Naive thymus-derived CD4-positive, alpha-beta T cell (primary cell): Measurements from ENCODE around the gene STX11. TPM values are rescaled to one million over a fixed set of nuclear protein-coding genes. Genes with fewer than 3 reads are reported as not detected.
"Not testable (repeated sequence)": the region's sequence is repeated elsewhere in the genome, so short reads cannot be mapped to it uniquely, and the experiment has no call there.

Experiments
- ATAC-seq: fragments of 150-1000 bp; cut with Tn5 transposase; 2 replicates; pipeline ENCODE4 v1.10.0; 2021; ENCODE audit warnings: mild to moderate bottlenecking, moderate library complexity
- CTCF ChIA-PET: fragments of 350-600 bp; sonication (Branson Sonifier 250); formaldehyde crosslinking; loops from one replicate; lab custom pipeline; 2021; ENCODE audit warnings: antibody characterized with exemption; lab: Charles Lee
- POLR2A ChIA-PET: fragments of 350-600 bp; sonication (Branson Sonifier 250); formaldehyde crosslinking; loops from one replicate; lab custom pipeline; 2021; ENCODE audit warnings: antibody characterized with exemption, inconsistent platforms; lab: Charles Lee
- DNase-seq, 9 donors: peaks; one replicate each; pipeline versions ENCODE4 v3.0.0 to v3.0.0-alpha.2; 2020 to 2022; ENCODE audit warnings: mixed read lengths in 1 of 9
- H3K27ac ChIP-seq: one replicate; pipeline ENCODE4 v1.7.0; 2013; ENCODE audit warnings: mild to moderate bottlenecking, low read depth, low read length, moderate library complexity
- H3K27me3 ChIP-seq, 2 donors: one replicate each; pipeline ENCODE4 v1.7.0; 2013; ENCODE audit warnings: low read length in 2 of 2, mild to moderate bottlenecking in 2 of 2, moderate library complexity in 2 of 2; ENCODE audit not compliant: control insufficient read depth in 2 of 2, insufficient read depth in 2 of 2
- H3K36me3 ChIP-seq, 3 experiments: 1 replicate in 2 of 3; 2 replicates in 1 of 3; pipeline ENCODE4 v1.7.0; 2013; ENCODE audit warnings: low read length in 3 of 3, mild to moderate bottlenecking in 3 of 3, moderate library complexity in 1 of 3; ENCODE audit not compliant: insufficient read depth in 3 of 3, control insufficient read depth in 2 of 3
- H3K4me1 ChIP-seq, 2 donors: one replicate each; pipeline ENCODE4 v1.7.0; 2013; ENCODE audit warnings: low read length in 2 of 2, mild to moderate bottlenecking in 2 of 2, moderate library complexity in 1 of 2; ENCODE audit not compliant: control insufficient read depth in 2 of 2, insufficient read depth in 2 of 2
- H3K4me3 ChIP-seq: 2 replicates; pipeline ENCODE4 v1.7.0; 2013; ENCODE audit warnings: mild to moderate bottlenecking, low read length
- H3K9me3 ChIP-seq, 3 experiments: 1 replicate in 2 of 3; 2 replicates in 1 of 3; pipeline ENCODE4 v1.7.0; 2013; ENCODE audit warnings: low read length in 3 of 3; ENCODE audit not compliant: control insufficient read depth in 2 of 3
- H3K27ac Mint-ChIP-seq, 9 donors: one replicate each; pipeline ENCODE4 v1.8.0; 2020 to 2022; ENCODE audit warnings: mixed read lengths in 9 of 9, mild to moderate bottlenecking in 8 of 9, moderate library complexity in 5 of 9, inconsistent platforms in 2 of 9
- H3K27me3 Mint-ChIP-seq, 5 donors: one replicate each; pipeline ENCODE4 v1.8.0; 2021 to 2022; ENCODE audit warnings: mixed read lengths in 5 of 5, mild to moderate bottlenecking in 1 of 5
- H3K36me3 Mint-ChIP-seq, 5 donors: one replicate each; pipeline ENCODE4 v1.8.0; 2020 to 2022; ENCODE audit warnings: mixed read lengths in 5 of 5, mild to moderate bottlenecking in 3 of 5, inconsistent platforms in 1 of 5
- H3K4me1 Mint-ChIP-seq, 7 donors: one replicate each; pipeline ENCODE4 v1.8.0; 2020 to 2022; ENCODE audit warnings: mixed read lengths in 7 of 7, mild to moderate bottlenecking in 3 of 7, inconsistent platforms in 1 of 7
- H3K4me3 Mint-ChIP-seq, 10 donors: one replicate each; pipeline ENCODE4 v1.8.0; 2020 to 2022; ENCODE audit warnings: mild to moderate bottlenecking in 10 of 10, mixed read lengths in 10 of 10, moderate library complexity in 6 of 10, inconsistent platforms in 2 of 10
- H3K9me3 Mint-ChIP-seq, 11 donors: one replicate each; pipeline ENCODE4 v1.8.0; 2020 to 2022; ENCODE audit warnings: mixed read lengths in 11 of 11, mild to moderate bottlenecking in 4 of 11, inconsistent platforms in 1 of 11, moderate library complexity in 1 of 11
- intact Hi-C, 2 donors: fragments of 100-400 bp; cut with micrococcal nuclease; formaldehyde crosslinking; loops; one replicate each; pipeline ENCODE4 v1.15.1; 2023
- polyA plus RNA-seq, 2 donors: library from polyadenylated mRNA; unstranded; fragments of 300-500 nt; fragmentation: Illumina TruSeq; gene quantifications; one replicate each; pipeline ENCODE4 v1.2.3, GENCODE V29; 2021
- total RNA-seq, 6 experiments: library from RNA in 5 of 6; stranded (reverse) in 5 of 6; gene quantifications; 1 replicate in 5 of 6; 2 replicates in 1 of 6; pipeline ENCODE4 v1.2.3 and lab custom pipeline; 2021 to 2026

The STX11 gene
- total and polyA plus RNA-seq, 7 experiments from 2014 or later = 1.9 to 60.5 (median 2.7) TPM

GRCh38 chr6:144127097-144127496 is 23.2 kb upstream of the STX11 start:
- no peak for ATAC-seq
- peaks cover 0 to 2% (median 0%) of the 10 kb centered on the region in 11 donors for H3K9me3 Mint-ChIP-seq
- POLR2A ChIA-PET = no interaction called here

GRCh38 chr6:144129469-144129868 is 20.8 kb upstream of the STX11 start:
- Mint-ChIP-seq H3K27ac (no peak overlapping the region), H3K4me3 (no peak overlapping the region), H3K9me3 (peaks cover 0 to 2% (median 0%) of the 10 kb centered on the region in 11 donors), H3K36me3 (peaks cover 0 to 2% (median 0%) of the 10 kb centered on the region in 5 donors), H3K4me1 (peaks cover 8 to 14% (median 10%) of the 10 kb centered on the region in 7 donors), H3K27me3 (peaks cover 0 to 13% (median 0%) of the 10 kb centered on the region in 5 donors)
- no peaks in the 10 kb centered on the region for H3K27me3 ChIP-seq
- no peak overlapping the region for H3K27ac ChIP-seq
- CTCF ChIA-PET = interaction anchor here (0.6 kb wide), 1 partner anchor 12 kb away, joined by 3 read pairs; no protein-coding TSS in a partner anchor
- H3K9me3 ChIP-seq = no peaks in the 10 kb centered on the region
- H3K4me3 ChIP-seq = no peak overlapping the region
- intact Hi-C loops = no loop called here
- no peaks in the 10 kb centered on the region for H3K36me3 ChIP-seq
- no peaks in the 10 kb centered on the region for H3K4me1 ChIP-seq
- DNase-seq = no peak
- ATAC-seq = no peak
- POLR2A ChIA-PET = no interaction called here

More at GRCh38 chr6:144127097-144127496, 23.2 kb upstream of the STX11 start:
- no peaks in the 10 kb centered on the region for H3K36me3 Mint-ChIP-seq
- Histone ChIP-seq H3K4me3 (no peak overlapping the region), H3K9me3 (no peaks in the 10 kb centered on the region), H3K27ac (no peak overlapping the region), H3K4me1 (no peaks in the 10 kb centered on the region), H3K36me3 (no peaks in the 10 kb centered on the region), H3K27me3 (no peaks in the 10 kb centered on the region)
- intact Hi-C loops = no loop called here
- no peak overlapping the region for H3K27ac Mint-ChIP-seq
- H3K4me3 Mint-ChIP-seq = no peak overlapping the region
- peaks cover 8 to 14% (median 10%) of the 10 kb centered on the region in 7 donors for H3K4me1 Mint-ChIP-seq
- CTCF ChIA-PET = interaction anchor here (0.6 kb wide), 1 partner anchor 383 kb away, joined by 4 read pairs; no protein-coding TSS in a partner anchor
- DNase-seq = no peak
- peaks cover 0 to 5% (median 0%) of the 10 kb centered on the region in 5 donors for H3K27me3 Mint-ChIP-seq

- Mint-ChIP-seq H3K27me3 (peaks cover 0 to 13% (median 0%) of the 10 kb centered on the region in 5 donors), H3K27ac (no peak overlapping the region), H3K4me1 (peaks cover 8 to 14% (median 10%) of the 10 kb centered on the region in 7 donors), H3K9me3 (peaks cover 0 to 2% (median 0%) of the 10 kb centered on the region in 11 donors), H3K4me3 (no peak overlapping the region), H3K36me3 (peaks cover 0 to 2% (median 0%) of the 10 kb centered on the region in 5 donors)
- ATAC-seq = no peak
- DNase-seq = no peak
- no peaks in the 10 kb centered on the region for H3K4me1 ChIP-seq
- no peak overlapping the region for H3K4me3 ChIP-seq
- intact Hi-C loops = no loop called here
- H3K27me3 ChIP-seq = no peaks in the 10 kb centered on the region
- ChIA-PET POLR2A (no interaction called here), CTCF (no interaction called here)
- no peak overlapping the region for H3K27ac ChIP-seq
- H3K36me3 ChIP-seq = no peaks in the 10 kb centered on the region
- no peaks in the 10 kb centered on the region for H3K9me3 ChIP-seq
These were observed 19.0 kb upstream of the STX11 start for GRCh38 chr6:144131248-144131709.

- ATAC-seq, H3K36me3 Mint-ChIP-seq, H3K27ac ChIP-seq, H3K9me3 ChIP-seq, H3K36me3 ChIP-seq, H3K4me3 ChIP-seq, CTCF ChIA-PET, H3K4me1 ChIP-seq, POLR2A ChIA-PET, H3K27me3 ChIP-seq, DNase-seq, intact Hi-C loops, H3K9me3 Mint-ChIP-seq, H3K4me3 Mint-ChIP-seq: not testable (repeated sequence)
- Mint-ChIP-seq H3K27me3 (peaks cover 0 to 13% (median 0%) of the 10 kb centered on the region in 5 donors), H3K4me1 (peaks cover 8 to 14% (median 10%) of the 10 kb centered on the region in 7 donors), H3K27ac (peak overlapping the region in 1 of 9 donors; percentile 6)
These were observed 18.1 kb upstream of the STX11 start for GRCh38 chr6:144132167-144132690.

GRCh38 chr6:144133225-144133821 is 17.0 kb upstream of the STX11 start:
- Histone ChIP-seq H3K4me3 (no peak overlapping the region), H3K27ac (no peak overlapping the region), H3K9me3 (no peaks in the 10 kb centered on the region), H3K36me3 (no peaks in the 10 kb centered on the region), H3K4me1 (no peaks in the 10 kb centered on the region), H3K27me3 (no peaks in the 10 kb centered on the region)
- H3K36me3 Mint-ChIP-seq = peaks cover 0 to 2% (median 0%) of the 10 kb centered on the region in 5 donors
- H3K27ac Mint-ChIP-seq = no peak overlapping the region
- H3K4me3 Mint-ChIP-seq = no peak overlapping the region
- ATAC-seq = no peak
- H3K27me3 Mint-ChIP-seq = peaks cover 0 to 11% (median 0%) of the 10 kb centered on the region in 5 donors
- intact Hi-C loops = no loop called here
- ChIA-PET CTCF (no interaction called here), POLR2A (no interaction called here)
- H3K4me1 Mint-ChIP-seq = peaks cover 8 to 14% (median 10%) of the 10 kb centered on the region in 7 donors
- peaks cover 0 to 2% (median 0%) of the 10 kb centered on the region in 11 donors for H3K9me3 Mint-ChIP-seq
- no peak for DNase-seq

GRCh38 chr6:144134176-144134575 is 16.1 kb upstream of the STX11 start:
- CTCF ChIA-PET = no interaction called here
- H3K4me1 Mint-ChIP-seq = peaks cover 7 to 14% (median 10%) of the 10 kb centered on the region in 7 donors
- H3K36me3 ChIP-seq = no peaks in the 10 kb centered on the region
- H3K27me3 Mint-ChIP-seq = peaks cover 0 to 9% (median 0%) of the 10 kb centered on the region in 5 donors
- ATAC-seq (no peak), DNase-seq (no peak)
- H3K27ac ChIP-seq = no peak overlapping the region
- H3K4me3 Mint-ChIP-seq = no peak overlapping the region
- H3K36me3 Mint-ChIP-seq = peaks cover 0 to 2% (median 0%) of the 10 kb centered on the region in 5 donors
- H3K4me3 ChIP-seq = no peak overlapping the region
- no peaks in the 10 kb centered on the region for H3K27me3 ChIP-seq
- intact Hi-C loops = no loop called here
- POLR2A ChIA-PET = no interaction called here
- peaks cover 0 to 2% (median 0%) of the 10 kb centered on the region in 11 donors for H3K9me3 Mint-ChIP-seq
- no peaks in the 10 kb centered on the region for H3K9me3 ChIP-seq
- H3K4me1 ChIP-seq = no peaks in the 10 kb centered on the region
- H3K27ac Mint-ChIP-seq = no peak overlapping the region
